Measurements from ENCODE around the gene AP2M1.

DNA sequence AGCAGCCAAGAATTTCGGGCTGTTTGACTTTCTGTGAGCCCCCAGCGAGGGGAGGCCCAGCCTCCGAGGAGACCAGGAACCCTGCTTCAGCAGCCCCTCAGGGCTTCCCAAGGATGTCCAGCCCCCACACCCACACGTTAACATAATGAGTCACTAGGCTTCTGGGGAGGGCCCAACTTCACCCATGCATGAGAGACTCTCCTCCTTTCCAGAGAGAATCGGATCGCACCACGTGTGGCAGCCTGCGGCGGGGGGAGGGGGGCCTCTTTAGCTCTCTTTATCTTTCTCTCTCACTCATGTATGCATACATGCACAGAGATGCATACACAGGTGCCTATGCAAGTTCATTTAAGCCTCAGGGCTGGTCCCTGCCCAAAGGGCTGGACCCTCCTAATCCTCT lies 3.1 kb upstream of the AP2M1 start:
- TF ChIP-seq, protein P1, sequence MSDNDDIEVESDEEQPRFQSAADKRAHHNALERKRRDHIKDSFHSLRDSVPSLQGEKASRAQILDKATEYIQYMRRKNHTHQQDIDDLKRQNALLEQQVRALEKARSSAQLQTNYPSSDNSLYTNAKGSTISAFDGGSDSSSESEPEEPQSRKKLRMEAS (IDR thresholded peaks at IDR 0.05) = no peak
- TF ChIP-seq, protein P2, sequence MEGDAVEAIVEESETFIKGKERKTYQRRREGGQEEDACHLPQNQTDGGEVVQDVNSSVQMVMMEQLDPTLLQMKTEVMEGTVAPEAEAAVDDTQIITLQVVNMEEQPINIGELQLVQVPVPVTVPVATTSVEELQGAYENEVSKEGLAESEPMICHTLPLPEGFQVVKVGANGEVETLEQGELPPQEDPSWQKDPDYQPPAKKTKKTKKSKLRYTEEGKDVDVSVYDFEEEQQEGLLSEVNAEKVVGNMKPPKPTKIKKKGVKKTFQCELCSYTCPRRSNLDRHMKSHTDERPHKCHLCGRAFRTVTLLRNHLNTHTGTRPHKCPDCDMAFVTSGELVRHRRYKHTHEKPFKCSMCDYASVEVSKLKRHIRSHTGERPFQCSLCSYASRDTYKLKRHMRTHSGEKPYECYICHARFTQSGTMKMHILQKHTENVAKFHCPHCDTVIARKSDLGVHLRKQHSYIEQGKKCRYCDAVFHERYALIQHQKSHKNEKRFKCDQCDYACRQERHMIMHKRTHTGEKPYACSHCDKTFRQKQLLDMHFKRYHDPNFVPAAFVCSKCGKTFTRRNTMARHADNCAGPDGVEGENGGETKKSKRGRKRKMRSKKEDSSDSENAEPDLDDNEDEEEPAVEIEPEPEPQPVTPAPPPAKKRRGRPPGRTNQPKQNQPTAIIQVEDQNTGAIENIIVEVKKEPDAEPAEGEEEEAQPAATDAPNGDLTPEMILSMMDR (IDR thresholded peaks at IDR 0.05; ENCODE audit: low read depth, low read length, missing input control) = no peak
- TF ChIP-seq, protein P3, sequence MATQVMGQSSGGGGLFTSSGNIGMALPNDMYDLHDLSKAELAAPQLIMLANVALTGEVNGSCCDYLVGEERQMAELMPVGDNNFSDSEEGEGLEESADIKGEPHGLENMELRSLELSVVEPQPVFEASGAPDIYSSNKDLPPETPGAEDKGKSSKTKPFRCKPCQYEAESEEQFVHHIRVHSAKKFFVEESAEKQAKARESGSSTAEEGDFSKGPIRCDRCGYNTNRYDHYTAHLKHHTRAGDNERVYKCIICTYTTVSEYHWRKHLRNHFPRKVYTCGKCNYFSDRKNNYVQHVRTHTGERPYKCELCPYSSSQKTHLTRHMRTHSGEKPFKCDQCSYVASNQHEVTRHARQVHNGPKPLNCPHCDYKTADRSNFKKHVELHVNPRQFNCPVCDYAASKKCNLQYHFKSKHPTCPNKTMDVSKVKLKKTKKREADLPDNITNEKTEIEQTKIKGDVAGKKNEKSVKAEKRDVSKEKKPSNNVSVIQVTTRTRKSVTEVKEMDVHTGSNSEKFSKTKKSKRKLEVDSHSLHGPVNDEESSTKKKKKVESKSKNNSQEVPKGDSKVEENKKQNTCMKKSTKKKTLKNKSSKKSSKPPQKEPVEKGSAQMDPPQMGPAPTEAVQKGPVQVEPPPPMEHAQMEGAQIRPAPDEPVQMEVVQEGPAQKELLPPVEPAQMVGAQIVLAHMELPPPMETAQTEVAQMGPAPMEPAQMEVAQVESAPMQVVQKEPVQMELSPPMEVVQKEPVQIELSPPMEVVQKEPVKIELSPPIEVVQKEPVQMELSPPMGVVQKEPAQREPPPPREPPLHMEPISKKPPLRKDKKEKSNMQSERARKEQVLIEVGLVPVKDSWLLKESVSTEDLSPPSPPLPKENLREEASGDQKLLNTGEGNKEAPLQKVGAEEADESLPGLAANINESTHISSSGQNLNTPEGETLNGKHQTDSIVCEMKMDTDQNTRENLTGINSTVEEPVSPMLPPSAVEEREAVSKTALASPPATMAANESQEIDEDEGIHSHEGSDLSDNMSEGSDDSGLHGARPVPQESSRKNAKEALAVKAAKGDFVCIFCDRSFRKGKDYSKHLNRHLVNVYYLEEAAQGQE (IDR thresholded peaks at IDR 0.05) = no peak
- no peak for TF ChIP-seq YY1 (IDR thresholded peaks at IDR 0.05)
- TF ChIP-seq FOXA1 (IDR thresholded peaks at IDR 0.05) = no peak
- no peak for TF ChIP-seq JUND (IDR thresholded peaks at IDR 0.05)
- no peak for TF ChIP-seq TAF1 (conservative IDR thresholded peaks at IDR 0.05)
- TF ChIP-seq, protein P4, sequence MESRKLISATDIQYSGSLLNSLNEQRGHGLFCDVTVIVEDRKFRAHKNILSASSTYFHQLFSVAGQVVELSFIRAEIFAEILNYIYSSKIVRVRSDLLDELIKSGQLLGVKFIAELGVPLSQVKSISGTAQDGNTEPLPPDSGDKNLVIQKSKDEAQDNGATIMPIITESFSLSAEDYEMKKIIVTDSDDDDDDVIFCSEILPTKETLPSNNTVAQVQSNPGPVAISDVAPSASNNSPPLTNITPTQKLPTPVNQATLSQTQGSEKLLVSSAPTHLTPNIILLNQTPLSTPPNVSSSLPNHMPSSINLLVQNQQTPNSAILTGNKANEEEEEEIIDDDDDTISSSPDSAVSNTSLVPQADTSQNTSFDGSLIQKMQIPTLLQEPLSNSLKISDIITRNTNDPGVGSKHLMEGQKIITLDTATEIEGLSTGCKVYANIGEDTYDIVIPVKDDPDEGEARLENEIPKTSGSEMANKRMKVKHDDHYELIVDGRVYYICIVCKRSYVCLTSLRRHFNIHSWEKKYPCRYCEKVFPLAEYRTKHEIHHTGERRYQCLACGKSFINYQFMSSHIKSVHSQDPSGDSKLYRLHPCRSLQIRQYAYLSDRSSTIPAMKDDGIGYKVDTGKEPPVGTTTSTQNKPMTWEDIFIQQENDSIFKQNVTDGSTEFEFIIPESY (IDR thresholded peaks at IDR 0.05) = no peak
- TF ChIP-seq SP1 (IDR thresholded peaks at IDR 0.05) = no peak
- TF ChIP-seq GABPA (IDR thresholded peaks at IDR 0.05 in 1 of 2, conservative IDR thresholded peaks at IDR 0.05 in 1 of 2) = no peak
- TF ChIP-seq RAD21 (IDR thresholded peaks at IDR 0.05) = no peak
- TF ChIP-seq, protein P5, sequence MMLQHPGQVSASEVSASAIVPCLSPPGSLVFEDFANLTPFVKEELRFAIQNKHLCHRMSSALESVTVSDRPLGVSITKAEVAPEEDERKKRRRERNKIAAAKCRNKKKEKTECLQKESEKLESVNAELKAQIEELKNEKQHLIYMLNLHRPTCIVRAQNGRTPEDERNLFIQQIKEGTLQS (IDR thresholded peaks at IDR 0.05) = no peak
- TF ChIP-seq FOXA2 (IDR thresholded peaks at IDR 0.05) = no peak
